GM18951 (cell line): ENCODE measurements around the gene SGTA.

Experiments
- POLR2A ChIP-seq: IDR thresholded peaks from 4 replicates; pipeline ENCODE4 v1.6.1; 2011; ENCODE audit warnings: mild to moderate bottlenecking; ENCODE audit not compliant: insufficient read length, insufficient read depth; ENCODE audit errors: extremely low read depth
- in situ Hi-C: fragments of 300-500 bp; cut with MboI; formaldehyde crosslinking; loops from one replicate; pipeline ENCODE4 v1.12.0; 2022; ENCODE audit warnings: low sequenced_read_pairs, mixed read lengths, inconsistent platforms; ENCODE audit not compliant: unreplicated experiment

SGTA gene

DNA sequence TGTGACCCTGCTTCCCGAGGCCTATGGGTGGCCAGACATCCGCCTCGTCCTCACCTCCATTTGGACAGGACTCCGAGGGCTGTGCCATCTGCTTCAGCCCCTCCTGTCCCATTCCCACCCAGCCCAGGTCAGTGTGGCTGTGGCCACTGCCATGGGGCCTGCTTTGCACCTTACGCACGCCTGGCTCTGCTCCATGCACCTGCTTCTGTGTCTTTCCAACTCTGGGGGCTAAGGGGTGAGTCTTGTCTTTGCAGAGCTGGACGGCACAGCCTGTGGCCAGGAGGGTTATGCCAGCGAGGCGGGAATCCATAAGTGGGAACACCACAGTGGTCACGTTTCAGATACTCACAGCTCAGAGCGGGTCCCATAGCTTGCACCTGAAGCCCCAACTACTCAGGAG lies 31.4 kb upstream of the SGTA start:
- TF ChIP-seq POLR2A = no peak

DNA sequence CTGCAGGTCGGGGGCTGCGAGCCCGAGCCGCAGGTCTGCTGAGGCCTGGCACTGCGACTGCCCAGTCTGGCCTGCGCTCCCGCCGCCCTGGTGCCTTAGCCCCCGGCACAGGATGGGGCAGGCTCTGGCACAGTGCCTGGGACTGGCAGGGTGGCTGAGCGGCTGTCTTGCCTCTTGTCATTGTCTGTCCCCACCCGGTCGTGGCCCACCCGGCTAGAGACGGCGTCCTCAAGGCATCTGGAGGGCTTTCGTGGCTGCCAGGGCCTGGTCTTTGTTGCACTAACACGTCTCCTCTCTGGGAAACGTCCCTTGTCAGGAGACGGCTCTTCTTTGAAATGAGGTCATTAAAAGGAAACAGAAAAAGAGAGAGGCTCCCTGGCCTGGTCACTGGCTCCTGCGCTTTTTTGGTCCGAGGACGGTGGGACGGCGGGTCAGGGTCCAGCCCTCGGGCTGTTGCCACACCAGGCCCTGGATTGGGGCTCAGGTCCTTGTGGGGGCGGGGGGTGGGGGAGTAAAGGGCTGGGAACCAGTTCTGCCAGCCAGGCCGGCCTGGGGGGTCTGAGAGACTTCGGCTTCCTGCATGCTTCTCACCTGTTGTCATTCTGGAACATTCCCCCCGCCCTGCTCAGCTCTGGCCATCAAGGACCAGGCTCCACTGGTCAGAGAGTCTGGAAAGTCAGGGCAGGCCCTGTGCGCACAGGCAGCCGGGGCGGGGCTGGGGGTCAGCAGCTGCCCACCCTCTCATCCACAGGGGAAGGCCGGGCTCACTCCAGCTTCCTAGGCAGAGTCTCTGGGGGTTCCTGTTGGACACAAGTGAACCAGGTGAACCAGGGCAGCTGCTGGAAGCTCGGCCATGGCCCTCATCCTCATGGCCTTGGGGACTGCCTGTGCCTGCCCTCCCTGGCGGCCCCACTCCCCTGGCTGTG lies 30.4 kb upstream of the SGTA start:
- no peak for TF ChIP-seq POLR2A
- in situ Hi-C loops = no loop called here

More for the DNA sequence above, 31.4 kb upstream of the SGTA start:
- in situ Hi-C loops = no loop called here

DNA sequence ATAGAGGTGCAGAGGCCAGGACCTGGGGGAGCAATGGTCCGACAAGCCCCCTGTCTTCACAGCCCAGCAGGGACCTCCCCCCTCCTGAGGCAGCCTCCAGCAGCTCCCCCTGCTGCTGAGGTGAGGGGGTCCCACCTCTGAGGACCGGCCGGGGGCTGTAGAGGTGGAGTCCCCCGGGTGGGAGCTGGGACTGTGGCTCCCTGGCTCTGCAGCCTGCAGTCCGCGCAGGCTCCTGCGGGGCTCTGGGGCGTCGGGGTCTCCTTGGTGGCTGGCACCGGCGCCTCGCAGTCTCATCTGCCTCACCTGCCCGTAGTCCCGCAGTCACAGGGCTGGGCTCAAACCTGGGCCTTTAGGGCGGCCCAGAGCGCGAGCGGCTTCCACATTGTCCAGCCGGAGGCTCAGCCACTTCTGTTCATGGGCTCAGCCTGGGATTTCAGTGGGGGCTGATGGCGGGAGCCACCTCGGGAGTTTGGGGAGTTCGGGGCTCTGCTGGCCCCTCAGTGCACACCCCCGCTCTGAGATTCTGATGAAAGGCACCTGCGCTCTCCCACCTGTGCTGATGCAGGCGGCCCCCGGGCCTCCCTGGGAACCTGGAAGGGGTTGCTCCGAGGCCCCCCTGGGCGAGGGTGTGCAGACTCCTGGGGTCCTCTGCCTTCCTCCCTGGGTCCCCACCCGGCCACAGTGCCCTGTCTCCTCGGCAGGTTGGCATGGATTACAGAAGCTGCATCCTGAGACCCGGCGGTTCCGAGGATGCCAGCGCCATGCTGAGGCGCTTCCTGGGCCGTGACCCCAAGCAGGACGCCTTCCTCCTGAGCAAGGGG lies 29.6 kb upstream of the SGTA start:
- no peak for TF ChIP-seq POLR2A
- in situ Hi-C loops = no loop called here

DNA sequence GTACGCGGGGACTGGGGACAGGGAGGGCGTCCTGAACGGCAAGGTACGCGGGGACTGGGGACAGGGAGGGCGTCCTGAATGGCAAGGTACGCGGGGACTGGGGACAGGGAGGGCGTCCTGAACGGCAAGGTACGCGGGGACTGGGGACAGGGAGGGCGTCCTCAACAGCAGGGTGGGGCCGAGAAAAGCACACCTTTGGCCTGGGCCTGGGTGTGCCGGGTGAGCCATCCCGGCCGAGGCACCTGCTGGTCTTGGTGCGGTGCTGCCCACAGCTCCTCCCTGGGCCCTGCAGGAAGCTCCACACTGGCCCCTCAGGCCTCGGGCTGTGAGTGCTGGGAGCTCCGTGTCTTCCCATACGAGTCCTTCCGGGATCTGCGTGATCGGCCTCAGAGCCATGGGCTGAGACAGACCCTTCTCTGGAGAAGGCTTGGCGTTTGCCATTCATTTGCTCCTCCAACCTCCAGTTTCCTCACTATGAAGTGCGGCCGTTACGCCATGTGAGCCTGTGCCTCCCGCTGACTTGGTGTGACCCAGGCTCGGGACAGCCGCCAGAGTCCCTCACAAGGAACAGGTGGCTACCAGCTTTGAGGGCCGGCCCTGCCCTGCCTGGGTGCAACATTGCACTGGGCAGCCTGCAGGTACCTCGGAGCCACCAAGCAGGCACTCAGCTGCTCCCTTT lies 28.8 kb upstream of the SGTA start:
- TF ChIP-seq POLR2A = no peak
- in situ Hi-C loops = no loop called here

DNA sequence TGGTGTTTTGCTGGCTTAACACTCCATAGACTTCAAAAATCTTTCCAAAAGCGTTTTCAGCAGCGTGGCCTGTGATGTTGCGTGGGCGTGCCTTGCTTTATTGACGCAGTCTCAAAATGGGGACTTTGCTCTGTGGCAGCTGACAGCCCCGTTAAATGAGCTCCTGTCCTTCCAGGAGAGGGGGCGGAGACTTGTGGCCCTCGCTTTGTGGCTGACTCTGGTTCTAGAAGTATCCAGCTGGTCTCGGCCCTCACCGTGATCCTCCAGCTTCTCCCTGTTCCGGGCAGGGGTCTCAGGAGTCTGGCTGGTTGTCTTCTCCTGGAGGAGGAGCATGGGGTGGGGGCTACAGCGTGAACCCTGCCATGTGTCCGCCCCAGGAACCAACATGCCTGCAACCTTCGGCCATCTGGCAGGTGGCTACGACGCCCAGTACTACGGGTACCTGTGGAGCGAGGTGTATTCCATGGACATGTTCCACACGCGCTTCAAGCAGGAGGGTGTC lies 28.2 kb upstream of the SGTA start:
- in situ Hi-C loops = no loop called here
- TF ChIP-seq POLR2A = no peak

DNA sequence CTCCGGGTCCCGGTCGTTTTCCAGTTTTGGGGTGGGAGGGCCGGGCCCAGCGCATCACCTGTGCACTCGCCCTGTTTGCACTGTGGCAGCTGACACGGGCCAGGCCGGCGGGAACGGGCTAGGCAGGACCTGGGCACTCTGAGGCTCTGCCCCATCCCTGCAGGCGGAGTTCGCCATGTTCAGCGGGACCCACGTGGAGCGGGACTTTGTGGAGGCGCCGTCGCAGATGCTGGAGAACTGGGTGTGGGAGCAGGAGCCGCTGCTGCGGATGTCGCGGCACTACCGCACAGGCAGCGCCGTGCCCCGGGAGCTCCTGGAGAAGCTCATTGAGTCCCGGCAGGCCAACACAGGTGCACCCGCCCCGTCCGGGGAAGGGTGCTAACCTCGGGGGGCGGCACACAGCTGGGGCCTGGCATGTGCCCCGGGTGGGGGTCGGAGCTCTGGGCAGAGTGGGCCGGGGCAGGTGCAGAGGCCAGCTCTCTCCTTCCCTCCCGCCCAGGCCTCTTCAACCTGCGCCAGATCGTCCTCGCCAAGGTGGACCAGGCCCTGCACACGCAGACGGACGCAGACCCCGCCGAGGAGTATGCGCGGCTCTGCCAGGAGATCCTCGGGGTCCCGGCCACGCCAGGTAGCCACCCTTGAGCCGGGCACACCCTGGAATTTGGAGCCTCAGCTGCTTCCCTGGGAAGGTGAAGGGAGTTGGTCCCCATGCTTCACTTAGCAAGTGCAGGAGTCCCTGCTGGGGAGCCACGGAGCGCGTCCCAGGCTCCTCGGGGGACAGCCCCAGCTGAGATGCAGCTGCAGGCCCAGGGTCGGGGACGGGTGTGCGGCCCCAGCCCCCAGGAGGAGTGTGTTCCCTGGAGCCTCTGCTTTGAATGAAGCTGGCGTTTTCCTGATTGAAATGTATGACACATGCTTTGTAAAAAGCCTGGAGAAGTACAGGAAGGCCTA lies 27.3 kb upstream of the SGTA start:
- no peak for TF ChIP-seq POLR2A
- in situ Hi-C loops = no loop called here

DNA sequence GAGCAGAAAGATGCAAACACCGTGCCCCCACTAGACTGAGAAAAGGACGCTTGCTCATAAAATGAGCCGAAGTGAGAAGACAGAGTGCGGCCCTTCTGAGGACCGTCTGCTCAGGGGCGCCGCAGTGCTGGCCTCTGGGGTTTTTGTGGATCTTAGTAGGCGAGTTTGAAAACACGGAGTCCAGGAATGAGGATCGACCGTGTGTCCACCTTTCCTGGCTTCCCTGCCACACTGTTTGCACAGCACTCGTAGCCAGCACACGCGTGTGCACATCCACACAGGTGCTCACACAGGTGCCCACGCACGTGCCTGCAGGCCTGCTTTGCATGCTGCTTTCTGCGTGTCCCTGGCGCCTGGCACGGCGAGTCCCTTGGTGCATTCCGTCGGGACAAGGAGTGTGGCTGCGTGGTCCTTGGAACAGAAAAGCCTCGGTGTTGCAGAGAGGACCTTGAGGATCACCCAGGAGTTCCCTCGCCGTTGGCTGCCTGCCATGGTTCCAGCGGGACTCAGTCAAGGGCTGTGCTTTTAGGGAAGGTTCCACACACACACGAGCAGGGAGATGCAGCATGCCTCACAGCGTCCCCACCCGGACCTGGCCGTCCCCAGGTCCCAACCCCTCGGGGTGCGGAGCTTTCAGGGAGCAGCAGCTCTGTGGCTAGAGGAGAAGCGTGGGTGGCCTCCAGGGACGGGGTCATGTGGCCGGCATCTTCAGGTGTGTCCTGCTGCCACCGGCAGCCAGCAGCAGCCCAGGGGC lies 26.5 kb upstream of the SGTA start:
- in situ Hi-C loops = no loop called here

DNA sequence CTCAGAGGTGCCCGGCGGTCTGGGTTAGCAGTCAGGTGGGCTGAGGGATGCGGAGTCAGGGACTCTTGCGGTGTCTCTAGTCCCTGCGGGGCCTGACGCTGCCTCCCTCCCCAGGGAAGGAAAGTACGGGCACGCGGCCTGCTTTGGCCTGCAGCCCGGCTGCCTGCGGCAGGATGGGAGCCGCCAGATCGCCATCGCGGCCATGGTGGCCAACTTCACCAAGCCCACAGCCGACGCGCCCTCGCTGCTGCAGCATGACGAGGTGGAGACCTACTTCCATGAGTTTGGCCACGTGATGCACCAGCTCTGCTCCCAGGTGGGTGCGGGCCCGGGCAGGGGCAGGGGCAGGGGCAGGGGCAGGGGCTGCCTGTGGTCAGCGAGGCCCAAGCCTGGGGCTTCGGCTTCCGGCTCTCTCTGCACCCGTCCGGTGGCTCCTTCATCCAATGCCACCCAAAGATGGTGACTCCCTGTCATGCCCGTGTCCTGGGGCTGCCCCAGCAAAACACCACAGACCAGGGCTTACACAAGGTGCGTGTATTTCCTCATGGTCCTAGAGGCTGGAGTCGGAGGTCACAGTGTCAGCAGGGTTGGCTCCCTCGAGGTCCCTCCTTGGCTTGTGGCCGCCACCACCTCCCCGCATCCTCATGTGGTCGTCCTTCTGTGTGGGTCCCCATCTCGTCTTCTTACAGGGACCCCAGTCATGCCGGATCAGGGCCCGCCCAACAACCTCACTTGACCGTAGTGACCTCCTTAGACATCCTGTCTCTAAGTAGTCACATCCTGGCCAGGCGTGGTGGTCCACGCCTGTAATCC lies 25.3 kb upstream of the SGTA start:
- no peak for TF ChIP-seq POLR2A
- in situ Hi-C loops = no loop called here

More for the DNA sequence above, 26.5 kb upstream of the SGTA start:
- TF ChIP-seq POLR2A = no peak

DNA sequence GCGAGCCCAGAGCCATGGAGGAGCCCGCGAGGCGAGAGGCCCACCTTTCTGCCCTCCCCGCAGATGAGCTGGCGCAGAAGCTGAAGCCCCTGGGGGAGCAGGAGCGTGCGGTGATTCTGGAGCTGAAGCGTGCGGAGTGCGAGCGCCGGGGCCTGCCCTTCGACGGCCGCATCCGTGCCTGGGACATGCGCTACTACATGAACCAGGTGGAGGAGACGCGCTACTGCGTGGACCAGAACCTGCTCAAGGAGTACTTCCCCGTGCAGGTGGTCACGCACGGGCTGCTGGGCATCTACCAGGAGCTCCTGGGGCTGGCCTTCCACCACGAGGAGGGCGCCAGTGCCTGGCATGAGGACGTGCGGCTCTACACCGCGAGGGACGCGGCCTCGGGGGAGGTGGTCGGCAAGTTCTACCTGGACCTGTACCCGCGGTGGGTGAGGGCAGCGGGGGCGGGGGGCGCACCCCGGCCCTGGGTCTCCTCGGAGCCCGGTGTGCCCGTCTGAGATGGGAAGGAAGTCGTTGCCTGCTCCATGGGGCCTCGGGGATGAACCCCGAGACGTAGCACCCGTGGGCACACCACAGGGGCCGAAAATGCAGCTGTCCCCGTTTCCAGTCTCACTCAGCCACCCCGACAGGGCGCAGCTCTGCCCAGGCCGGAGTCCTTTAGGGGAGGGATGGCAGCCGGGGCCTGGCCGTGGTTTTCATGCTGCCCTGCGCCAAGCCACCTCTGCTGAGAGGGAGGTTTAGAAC lies 24.5 kb upstream of the SGTA start:
- no peak for TF ChIP-seq POLR2A
- in situ Hi-C loops = no loop called here

DNA sequence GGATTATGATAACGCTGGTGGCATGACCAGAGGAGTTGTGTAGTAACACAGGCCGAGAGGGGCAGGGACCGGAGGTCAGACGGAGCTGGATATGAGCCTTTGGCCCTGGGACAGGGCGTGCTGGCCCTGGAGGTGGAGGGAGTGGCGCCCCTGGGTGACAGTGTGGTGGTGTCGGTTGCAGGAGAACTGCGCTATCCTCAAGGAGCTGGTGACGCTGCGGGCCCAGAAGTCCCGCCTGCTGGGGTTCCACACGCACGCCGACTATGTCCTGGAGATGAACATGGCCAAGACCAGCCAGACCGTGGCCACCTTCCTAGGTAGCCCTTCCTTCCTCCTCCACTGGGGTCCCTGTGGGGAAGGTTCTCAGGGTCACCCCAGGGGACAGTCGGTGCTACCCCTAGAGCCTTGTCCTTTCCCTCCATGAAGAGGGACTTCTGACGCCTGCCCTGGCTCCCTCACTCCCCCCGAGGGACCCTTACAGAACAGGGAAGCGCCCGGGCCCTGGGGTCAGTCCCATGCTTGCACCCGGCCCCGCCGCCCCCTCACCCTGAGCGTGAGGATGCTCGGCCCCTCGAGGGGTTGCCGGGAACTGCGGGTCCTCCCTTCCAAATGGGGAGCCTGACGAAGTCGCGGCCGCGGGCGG lies 23.8 kb upstream of the SGTA start:
- in situ Hi-C loops = no loop called here

More for the DNA sequence above, 23.8 kb upstream of the SGTA start:
- no peak for TF ChIP-seq POLR2A
